Aorta (tissue), 5 donors: Measurements from ENCODE around the gene DCP1B. TPM values are rescaled to one million over a fixed set of nuclear protein-coding genes. Genes with fewer than 3 reads are reported as not detected.

Experiments
- ATAC-seq: fragments of 200-7000 bp; cut with Tn5 transposase; one replicate; pipeline ENCODE4 v1.9.1; 2022; ENCODE audit warnings: moderate library complexity; ENCODE audit not compliant: low FRiP score
- DNase-seq, 2 donors: peaks; one replicate each; pipeline ENCODE4 v3.0.0-alpha.2; 2020
- H3K27ac ChIP-seq, 2 donors: one replicate each; pipeline ENCODE4 v1.5.1; 2013; ENCODE audit warnings: low read length in 2 of 2, mild to moderate bottlenecking in 2 of 2, moderate library complexity in 2 of 2, control low read depth in 1 of 2, inconsistent platforms in 1 of 2, low read depth in 1 of 2
- H3K27me3 ChIP-seq, 2 donors: one replicate each; pipeline ENCODE4 v1.6.1; 2013; ENCODE audit warnings: control low read depth in 1 of 2, low read length in 1 of 2, mild to moderate bottlenecking in 1 of 2, moderate library complexity in 1 of 2; ENCODE audit not compliant: insufficient read depth in 2 of 2, control insufficient read depth in 1 of 2
- H3K36me3 ChIP-seq, 2 donors: one replicate each; pipeline ENCODE4 v1.6.1; 2013; ENCODE audit warnings: control low read depth in 1 of 2, low read length in 1 of 2, mild to moderate bottlenecking in 1 of 2; ENCODE audit not compliant: insufficient read depth in 2 of 2, control insufficient read depth in 1 of 2
- H3K4me1 ChIP-seq, 2 donors: one replicate each; pipeline ENCODE4 v1.6.1; 2013; ENCODE audit warnings: low read length in 2 of 2, control low read depth in 1 of 2, mild to moderate bottlenecking in 1 of 2, moderate library complexity in 1 of 2; ENCODE audit not compliant: insufficient read depth in 2 of 2, control insufficient read depth in 1 of 2
- H3K4me3 ChIP-seq, 2 donors: one replicate each; pipeline ENCODE4 v1.5.1; 2013; ENCODE audit warnings: low read length in 2 of 2, control low read depth in 1 of 2, mild to moderate bottlenecking in 1 of 2
- H3K9me3 ChIP-seq: one replicate; pipeline ENCODE4 v1.6.1; 2013; ENCODE audit warnings: mild to moderate bottlenecking, low read length; ENCODE audit not compliant: control insufficient read depth
- WGBS, 2 donors: extraction: QIAGEN DNeasy Blood & Tissue Kit; methylation state at CpG; one replicate each; pipeline ENCODE4 v1.1.7; 2013; 5-methylcytosine and 5-hydroxymethylcytosine counted together
- intact Hi-C, 2 donors: fragments of 100-400 bp; cut with DNase I; formaldehyde crosslinking; loops; one replicate each; pipeline versions ENCODE4 v1.14.2 to v1.15.0; 2022
- polyA plus RNA-seq, 2 donors: library from polyadenylated mRNA; stranded (reverse); fragments of 200-250 nt; gene quantifications; one replicate each; pipeline ENCODE4 v1.2.3, GENCODE V29; 2013
- total RNA-seq, 2 donors: library from RNA; stranded (reverse); fragmentation: NEBNext Ultra II Directional; extraction: Animal tissue kit (Norgen Biotek cat#: 25700); gene quantifications; one replicate each; pipeline ENCODE4 v1.2.1, GENCODE V29; 2021
- donor health status: healthy with polysubstance abuse.
- donor health status: Bipolar disorder and iron deficiency.
- donor health status: DM: no; HTN: no; CAD: no.
- donor health status: DM: no; HTN: no; CAD: no.
- donor health status: DM: yes; HTN: yes; CAD: no.

DCP1B gene
- total and polyA plus RNA-seq, 4 donors, result 8.0 to 16.9 (median 12.3) TPM

GRCh38 chr12:1911598-1912575, 92.4 kb downstream of the DCP1B start:
- ATAC-seq, result no peak
- peak in 1 of 2 donors; percentile 65 for DNase-seq

GRCh38 chr12:1910468-1910867, 93.8 kb downstream of the DCP1B start:
- intact Hi-C loops, result no loop called here
- no peak for ATAC-seq
- no peak overlapping the region for H3K27ac ChIP-seq
- H3K4me1 ChIP-seq, result no peaks in the 10 kb centered on the region
- H3K36me3 ChIP-seq, result no peaks in the 10 kb centered on the region
- no peaks in the 10 kb centered on the region for H3K27me3 ChIP-seq
- no peaks in the 10 kb centered on the region for H3K9me3 ChIP-seq
- 92 to 94% methylated on average over 3 of the region's 3 CpGs for WGBS, 2 donors
- H3K4me3 ChIP-seq, result no peak overlapping the region
- DNase-seq, result no peak

More at GRCh38 chr12:1911598-1912575, 92.4 kb downstream of the DCP1B start:
- Histone ChIP-seq H3K4me1 (no peaks in the 10 kb centered on the region), H3K4me3 (no peak overlapping the region), H3K36me3 (no peaks in the 10 kb centered on the region), H3K27ac (no peak overlapping the region), H3K9me3 (no peaks in the 10 kb centered on the region), H3K27me3 (no peaks in the 10 kb centered on the region)
- 96 to 97% methylated on average over 16 of the region's 16 CpGs for WGBS, 2 donors
- intact Hi-C loops, result no loop called here

GRCh38 chr12:1908758-1909157, 95.5 kb downstream of the DCP1B start:
- intact Hi-C loops, result no loop called here
- no peak for DNase-seq
- Histone ChIP-seq H3K4me3 (no peak overlapping the region), H3K9me3 (no peaks in the 10 kb centered on the region), H3K36me3 (no peaks in the 10 kb centered on the region), H3K27me3 (no peaks in the 10 kb centered on the region), H3K4me1 (no peaks in the 10 kb centered on the region), H3K27ac (no peak overlapping the region)
- 94 to 97% methylated on average over 26 of the region's 26 CpGs for WGBS, 2 donors
- no peak for ATAC-seq

DNA sequence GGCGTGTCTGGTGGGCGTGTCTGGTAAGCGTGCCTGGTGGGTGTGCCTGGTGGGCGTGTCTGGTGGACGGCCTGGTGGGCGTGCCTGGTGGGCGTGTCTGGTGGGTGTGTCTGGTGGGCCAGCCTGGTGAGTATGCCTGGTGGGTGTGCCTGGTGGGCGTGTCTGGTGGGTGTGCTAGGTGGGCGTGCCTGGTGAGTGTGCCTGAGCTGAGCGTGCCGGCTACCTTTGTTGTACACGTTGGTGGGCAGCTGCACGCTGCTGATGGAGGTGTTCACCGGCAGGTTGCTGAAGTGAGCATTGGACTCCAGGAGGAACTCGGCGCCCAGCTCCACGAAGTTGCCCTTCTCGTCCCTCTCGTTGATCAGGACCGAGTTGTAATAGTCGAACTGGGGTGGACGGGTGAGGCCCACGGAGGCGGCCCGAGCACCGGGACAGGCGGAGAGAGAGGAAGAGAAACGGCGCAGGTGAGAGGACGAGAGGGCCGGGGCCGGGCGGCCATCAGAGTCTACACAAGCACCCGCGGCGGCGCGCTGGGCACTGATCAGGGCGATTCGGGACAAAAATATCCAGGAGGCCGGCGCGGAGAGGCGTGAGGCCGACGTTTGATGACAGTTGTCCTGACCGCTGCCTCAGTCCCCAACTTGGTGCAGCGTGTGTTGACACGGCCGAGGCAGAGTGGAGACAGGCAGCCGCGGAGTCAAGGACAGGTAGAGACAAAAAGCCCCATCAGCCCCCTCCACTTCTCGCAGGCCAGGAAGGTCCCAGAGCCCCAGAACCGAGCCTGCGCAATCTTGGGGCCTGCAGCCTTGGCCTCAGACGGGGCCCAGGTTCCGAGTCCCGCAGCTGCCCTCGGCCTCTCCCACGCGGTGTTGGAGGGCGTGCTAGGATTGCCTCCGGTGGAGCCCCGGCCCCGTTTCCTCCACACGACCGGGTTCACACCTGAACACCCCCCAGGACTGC, 96.3 kb downstream of the DCP1B start:
- ATAC-seq (no peak), DNase-seq (peak in 1 of 2 donors; percentile 78)
- H3K9me3 ChIP-seq, result no peaks in the 10 kb centered on the region
- H3K4me3 ChIP-seq, result no peak overlapping the region
- no peaks in the 10 kb centered on the region for H3K4me1 ChIP-seq
- 26 to 30% methylated on average over 64 to 67 of the region's 67 CpGs for WGBS, 2 donors
- H3K27ac ChIP-seq, result no peak overlapping the region
- intact Hi-C loops, result no loop called here
- no peaks in the 10 kb centered on the region for H3K27me3 ChIP-seq
- no peaks in the 10 kb centered on the region for H3K36me3 ChIP-seq

DNA sequence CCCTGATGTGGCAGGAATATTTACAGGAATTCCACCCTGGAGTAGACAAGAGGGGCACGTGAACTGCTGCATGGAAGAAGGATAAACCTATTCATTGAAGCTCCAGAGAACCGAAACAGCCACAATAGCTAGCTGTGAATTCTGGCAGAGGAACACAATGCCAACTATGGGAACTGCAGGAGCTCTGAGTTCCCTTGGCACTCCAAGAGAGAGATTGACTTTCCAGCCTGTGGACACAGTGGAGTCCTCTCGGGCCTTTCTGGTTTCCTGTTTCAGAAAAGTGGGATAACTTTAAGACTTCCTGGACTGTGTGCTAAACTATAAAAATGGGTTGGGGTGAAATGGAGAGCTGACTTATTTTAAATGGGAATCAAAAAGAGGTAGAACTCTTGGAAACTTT, 97.7 kb downstream of the DCP1B start:
- no peaks in the 10 kb centered on the region for H3K4me1 ChIP-seq
- 9 to 12% methylated on average over 3 of the region's 3 CpGs for WGBS, 2 donors
- intact Hi-C loops, result no loop called here
- H3K4me3 ChIP-seq, result no peak overlapping the region
- no peaks in the 10 kb centered on the region for H3K27me3 ChIP-seq
- H3K36me3 ChIP-seq, result no peaks in the 10 kb centered on the region
- no peaks in the 10 kb centered on the region for H3K9me3 ChIP-seq
- H3K27ac ChIP-seq, result no peak overlapping the region
- no peak for DNase-seq
- ATAC-seq, result no peak

- no peaks in the 10 kb centered on the region for H3K9me3 ChIP-seq
- DNase-seq, result no peak
Observed at GRCh38 chr12:1904875-1905274, 99.4 kb downstream of the DCP1B start.

DNA sequence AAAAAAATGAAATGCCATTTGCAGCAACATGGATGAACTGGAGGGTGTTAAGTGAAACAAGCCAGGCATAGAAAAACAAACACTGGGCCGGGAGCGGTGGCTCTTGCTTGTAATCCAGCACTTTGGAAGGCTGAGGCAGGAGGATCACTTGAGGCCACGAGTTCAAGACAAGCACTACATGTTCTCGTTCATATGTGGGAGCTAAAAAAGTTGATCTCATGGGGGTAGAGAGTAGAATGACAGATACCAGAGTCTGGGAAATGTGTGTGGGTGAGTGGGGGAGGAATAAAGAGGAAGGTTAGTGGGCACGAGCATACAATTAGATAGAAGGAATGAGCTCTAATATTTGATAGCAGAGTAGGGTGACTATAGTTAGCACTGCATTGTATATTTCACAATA, 107.3 kb downstream of the DCP1B start:
- no peaks in the 10 kb centered on the region for H3K4me1 ChIP-seq
- H3K27ac ChIP-seq, result no peak overlapping the region
- 60 to 66% methylated on average over 5 of the region's 5 CpGs for WGBS, 2 donors
- no peaks in the 10 kb centered on the region for H3K27me3 ChIP-seq
- H3K36me3 ChIP-seq, result no peaks in the 10 kb centered on the region
- ATAC-seq, result no peak
- no peak for DNase-seq
- no peak overlapping the region for H3K4me3 ChIP-seq
- H3K9me3 ChIP-seq, result no peaks in the 10 kb centered on the region
- intact Hi-C loops, result no loop called here

More at GRCh38 chr12:1904875-1905274, 99.4 kb downstream of the DCP1B start:
- intact Hi-C loops, result no loop called here
- Histone ChIP-seq H3K27me3 (no peaks in the 10 kb centered on the region), H3K36me3 (no peaks in the 10 kb centered on the region), H3K4me3 (no peak overlapping the region), H3K4me1 (no peaks in the 10 kb centered on the region), H3K27ac (no peak overlapping the region)
- ATAC-seq, result no peak
